Activated CD4-positive, alpha-beta memory T cell treated with anti-CD3 and anti-CD28 coated beads, Interleukin-2, amount 10 ng/mL, durations not matched to agents 7 days and 5 days (primary cell): ENCODE results near the gene UNKL. TPM values are rescaled to one million over a fixed set of nuclear protein-coding genes. Genes with fewer than 3 reads are reported as not detected.

ENCODE experiments used
- total RNA-seq, 2 experiments: library from RNA; stranded (reverse); gene quantifications; one replicate each; pipeline ENCODE4 v1.2.3, GENCODE V29; 2021

Gene UNKL
- total RNA-seq, 2 experiments from 2014 or later: 40.0 to 43.7 TPM

Other genes starting within 250 kb of the UNKL start
- not detected for gene TPSG1, start 189.4 kb downstream of the UNKL start, total RNA-seq
- not detected for gene TPSB2, start 184.5 kb downstream of the UNKL start, total RNA-seq
- not detected for gene TPSAB1, start 174.0 kb downstream of the UNKL start, total RNA-seq
- not detected for gene TPSD1, start 158.6 kb downstream of the UNKL start, total RNA-seq
- gene UBE2I, start 105.1 kb downstream of the UNKL start, total RNA-seq: 100 to 1,000 TPM; 198 to 199 TPM
- gene BAIAP3, start 81.1 kb downstream of the UNKL start, total RNA-seq: 1 to 10 TPM; 3.4 to 3.9 TPM
- gene TSR3, start 62.8 kb downstream of the UNKL start, total RNA-seq: 10 to 100 TPM; 40.6 to 46.0 TPM
- gene GNPTG, start 62.8 kb downstream of the UNKL start, total RNA-seq: 10 to 100 TPM; 32.5 to 33.4 TPM
- gene UQCC4, start 6.0 kb upstream of the UNKL start, total RNA-seq: 10 to 100 TPM; 11.2 to 12.3 TPM
- gene PERCC1, start 16.4 kb upstream of the UNKL start, total RNA-seq: not detected
- 1 to 10 TPM; 1.6 to 2.2 TPM for gene CCDC154, start 29.9 kb upstream of the UNKL start, total RNA-seq
- gene CLCN7, start 60.3 kb upstream of the UNKL start, total RNA-seq: 10 to 100 TPM; 44.2 to 49.4 TPM
- gene PTX4, start 74.2 kb upstream of the UNKL start, total RNA-seq: not detected
- 10 to 100 TPM; 49.4 to 51.9 TPM for gene TELO2, start 78.7 kb upstream of the UNKL start, total RNA-seq
- 10 to 100 TPM; 42.9 to 43.5 TPM for gene TMEM204, start 119.0 kb upstream of the UNKL start, total RNA-seq
- gene IFT140, start 197.4 kb upstream of the UNKL start, total RNA-seq: 1 to 10 TPM; 7.7 to 9.1 TPM
- gene CRAMP1, start 197.7 kb upstream of the UNKL start, total RNA-seq: 10 to 100 TPM; 24.2 to 24.5 TPM